ENCODE data around the gene LARP1. TPM values are rescaled to one million over a fixed set of nuclear protein-coding genes. Genes with fewer than 3 reads are reported as not detected.

Gene LARP1
- total RNA-seq, 2 donors from 2014 or later = 193 to 369 TPM

DNA sequence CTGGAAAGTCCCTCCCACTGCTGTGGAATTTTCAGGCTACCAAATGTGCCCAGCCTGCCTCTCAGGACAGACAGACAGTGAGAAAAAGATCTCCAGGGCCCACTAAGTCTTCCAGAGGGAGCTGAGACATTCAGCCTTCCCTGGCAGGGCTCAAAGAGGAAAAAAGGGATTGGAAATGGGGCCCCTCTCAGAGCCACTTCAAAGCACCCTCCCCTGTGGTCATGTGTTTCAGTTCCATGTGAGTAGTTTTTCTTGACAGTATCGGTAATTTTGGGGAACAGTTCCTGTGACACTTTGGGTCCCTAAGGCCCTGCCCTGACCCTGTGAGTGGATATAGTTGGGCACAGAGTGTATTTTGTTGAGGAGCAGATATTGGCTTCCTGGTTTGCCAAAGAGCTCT is 25.0 kb downstream of the LARP1 start:
- DNase-seq (ENCODE audit: low spot score) (no peak), ATAC-seq (no peak)
- Mint-ChIP-seq H3K4me1 (ENCODE audit: low read depth in 2 of 2) (peaks cover 28 to 43% of the 10 kb centered on the region in 2 donors), H3K9me3 (no peaks in the 10 kb centered on the region), H3K27ac (no peak overlapping the region), H3K36me3 (no peaks in the 10 kb centered on the region), H3K4me3 (no peak overlapping the region), H3K27me3 (no peaks in the 10 kb centered on the region)

DNA sequence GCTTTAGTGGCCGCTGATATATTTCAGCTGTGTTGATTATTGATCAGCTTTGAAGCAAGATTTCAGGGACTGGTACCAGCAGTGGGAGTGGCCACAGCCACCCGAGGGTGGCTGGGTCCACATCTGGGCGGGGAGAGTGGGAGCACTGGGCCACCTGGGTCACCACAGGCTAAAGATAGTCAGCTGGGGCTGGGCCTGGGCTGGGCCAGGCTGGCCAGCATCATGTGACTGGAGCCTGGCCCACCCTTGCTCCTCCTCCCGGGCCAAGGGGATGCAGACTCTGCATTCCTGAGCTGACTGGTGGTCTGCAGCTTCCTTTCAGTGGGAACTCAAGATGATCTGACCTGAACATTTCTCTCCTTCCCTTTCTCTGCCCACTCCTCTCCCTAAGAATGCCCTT is 27.1 kb downstream of the LARP1 start:
- H3K36me3 Mint-ChIP-seq = no peaks in the 10 kb centered on the region
- no peak for DNase-seq (ENCODE audit: low spot score)
- ATAC-seq = no peak
- no peak overlapping the region for H3K4me3 Mint-ChIP-seq
- no peaks in the 10 kb centered on the region for H3K27me3 Mint-ChIP-seq
- H3K4me1 Mint-ChIP-seq (ENCODE audit: low read depth in 2 of 2) = peaks cover 42 to 50% of the 10 kb centered on the region in 2 donors
- peak overlapping the region in 1 of 2 donors; percentile 56 for H3K27ac Mint-ChIP-seq
- no peaks in the 10 kb centered on the region for H3K9me3 Mint-ChIP-seq

DNA sequence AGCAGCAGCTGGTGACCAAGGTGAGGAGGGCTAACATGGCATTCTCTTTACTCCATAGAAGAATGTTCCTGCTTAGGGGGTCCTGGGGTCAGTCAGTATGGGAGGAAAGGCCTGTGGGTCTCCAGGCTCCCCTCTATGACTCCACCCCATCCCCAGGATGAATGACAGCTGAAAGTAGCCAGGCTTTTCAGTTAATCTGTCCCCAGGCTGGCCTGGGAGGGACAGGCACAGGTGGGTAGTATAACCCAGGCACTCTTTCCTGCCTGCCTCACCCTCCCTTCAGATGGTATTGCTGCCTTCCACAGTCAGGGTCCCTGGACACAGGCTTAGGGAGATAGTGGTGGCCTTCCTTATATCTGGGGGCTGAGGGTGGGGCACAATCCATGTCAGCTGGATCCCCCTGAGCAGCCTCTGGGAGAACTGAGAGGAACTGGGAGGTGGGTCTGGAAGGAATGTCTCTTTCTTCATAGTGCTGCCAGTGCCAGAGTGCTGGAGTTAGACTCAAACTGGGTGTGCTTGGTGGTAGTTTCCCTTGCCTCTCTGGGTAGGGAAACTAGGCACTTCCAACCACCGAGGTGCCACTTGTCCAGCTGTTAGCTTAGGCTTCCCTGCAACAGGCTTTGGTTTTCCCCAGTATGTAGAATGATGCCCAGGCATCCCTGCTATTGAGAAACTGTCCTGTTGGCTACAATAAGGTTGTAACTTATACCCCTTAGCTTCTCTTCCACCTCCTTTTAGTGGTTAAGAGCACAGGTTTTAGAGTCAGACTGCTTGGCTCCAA is 27.8 kb downstream of the LARP1 start:
- no peaks in the 10 kb centered on the region for H3K9me3 Mint-ChIP-seq
- H3K4me3 Mint-ChIP-seq = no peak overlapping the region
- peak overlapping the region; percentile 10 to 43 for H3K27ac Mint-ChIP-seq
- ATAC-seq (peak in 1 of 2 donors; percentile 21), DNase-seq (ENCODE audit: low spot score) (no peak)
- H3K36me3 Mint-ChIP-seq = no peaks in the 10 kb centered on the region
- no peaks in the 10 kb centered on the region for H3K27me3 Mint-ChIP-seq
- H3K4me1 Mint-ChIP-seq (ENCODE audit: low read depth in 2 of 2) = peaks cover 49 to 57% of the 10 kb centered on the region in 2 donors

DNA sequence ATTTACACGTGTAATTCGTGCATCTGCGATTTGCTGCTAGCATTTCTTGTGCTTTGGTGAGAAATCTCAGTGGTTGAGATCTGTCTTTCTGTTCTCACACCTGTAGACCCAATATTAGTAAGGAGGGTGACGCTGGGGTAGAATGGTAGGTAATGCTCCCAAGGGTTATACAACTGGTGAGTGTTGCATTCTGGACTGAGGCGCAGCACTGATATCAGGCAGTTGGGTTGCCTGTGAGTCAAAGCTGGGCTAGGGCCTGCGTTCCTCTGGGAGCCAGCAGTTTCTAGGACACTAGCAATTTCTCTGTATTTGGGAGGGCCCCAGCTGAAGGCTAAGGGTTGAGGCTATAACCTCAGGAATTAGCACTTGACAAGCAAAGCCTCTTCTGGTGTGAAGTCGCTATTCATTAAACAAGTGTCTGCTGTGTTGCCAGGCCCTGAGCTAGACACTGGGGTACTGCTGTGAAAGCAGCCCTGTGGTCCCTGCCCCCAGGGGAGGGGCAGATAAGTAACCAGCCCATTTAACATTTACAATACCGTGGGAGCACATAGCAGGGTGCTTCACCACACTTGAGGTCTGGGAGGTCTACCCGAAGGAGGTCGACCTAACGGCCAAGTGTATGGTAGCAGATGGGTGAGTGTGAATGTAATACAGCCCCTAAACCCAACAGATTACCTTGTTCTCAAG is 28.7 kb downstream of the LARP1 start:
- no peaks in the 10 kb centered on the region for H3K9me3 Mint-ChIP-seq
- DNase-seq (ENCODE audit: low spot score) (no peak), ATAC-seq (peak; percentile 29 to 55)
- H3K27ac Mint-ChIP-seq = peak overlapping the region; percentile 10 to 43
- no peak overlapping the region for H3K4me3 Mint-ChIP-seq
- no peaks in the 10 kb centered on the region for H3K27me3 Mint-ChIP-seq
- peaks cover 55 to 62% of the 10 kb centered on the region in 2 donors for H3K4me1 Mint-ChIP-seq (ENCODE audit: low read depth in 2 of 2)
- H3K36me3 Mint-ChIP-seq = no peaks in the 10 kb centered on the region

DNA sequence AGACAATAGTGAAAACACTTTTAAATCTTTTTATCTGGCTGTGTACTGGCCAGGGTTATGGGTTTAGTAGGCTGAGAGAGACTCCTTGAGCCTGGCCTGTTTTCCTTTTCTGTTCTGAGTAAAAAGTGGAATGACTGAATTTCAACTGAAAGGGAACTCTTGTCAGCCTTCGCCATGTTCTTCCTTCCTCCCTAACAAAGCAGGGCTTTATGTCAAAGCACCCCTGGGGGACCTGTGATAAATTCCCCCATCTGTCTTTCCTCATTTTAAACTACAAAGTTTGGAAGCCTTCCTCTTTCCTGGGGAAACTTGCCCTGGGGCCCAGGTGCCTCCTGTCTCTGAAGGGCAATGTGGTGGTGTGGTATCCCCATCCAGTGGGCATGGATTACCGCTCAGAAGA is 29.7 kb downstream of the LARP1 start:
- DNase-seq (ENCODE audit: low spot score) (no peak), ATAC-seq (no peak)
- peak overlapping the region; percentile 0 for H3K4me3 Mint-ChIP-seq
- H3K36me3 Mint-ChIP-seq = no peaks in the 10 kb centered on the region
- no peaks in the 10 kb centered on the region for H3K9me3 Mint-ChIP-seq
- peaks cover 55 to 62% of the 10 kb centered on the region in 2 donors for H3K4me1 Mint-ChIP-seq (ENCODE audit: low read depth in 2 of 2)
- peak overlapping the region; percentile 8 to 43 for H3K27ac Mint-ChIP-seq
- H3K27me3 Mint-ChIP-seq = no peaks in the 10 kb centered on the region

DNA sequence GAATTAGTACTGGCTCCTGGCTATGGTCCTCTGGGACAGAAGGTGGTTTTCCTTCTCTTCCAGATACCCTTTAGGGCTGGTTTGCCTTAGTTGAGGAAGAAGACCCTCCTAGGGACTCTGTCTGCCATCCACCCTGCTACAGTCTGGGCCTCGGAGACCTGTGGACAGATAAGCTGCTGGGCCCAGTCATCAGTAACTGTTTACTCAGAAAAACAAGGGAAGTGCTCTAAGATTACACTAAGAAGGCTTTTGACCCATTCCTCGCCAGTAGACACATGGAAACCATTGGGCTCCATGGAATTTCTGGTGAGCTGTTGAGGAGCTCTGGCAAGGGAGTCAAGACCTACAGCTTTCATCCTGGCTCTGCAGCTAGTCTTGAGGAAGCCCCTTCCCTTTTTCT is 31.2 kb downstream of the LARP1 start:
- H3K4me3 Mint-ChIP-seq = no peak overlapping the region
- H3K27me3 Mint-ChIP-seq = no peaks in the 10 kb centered on the region
- no peaks in the 10 kb centered on the region for H3K9me3 Mint-ChIP-seq
- H3K27ac Mint-ChIP-seq = no peak overlapping the region
- no peaks in the 10 kb centered on the region for H3K36me3 Mint-ChIP-seq
- H3K4me1 Mint-ChIP-seq (ENCODE audit: low read depth in 2 of 2) = peaks cover 54 to 64% of the 10 kb centered on the region in 2 donors
- no peak for DNase-seq (ENCODE audit: low spot score)
- ATAC-seq = no peak

DNA sequence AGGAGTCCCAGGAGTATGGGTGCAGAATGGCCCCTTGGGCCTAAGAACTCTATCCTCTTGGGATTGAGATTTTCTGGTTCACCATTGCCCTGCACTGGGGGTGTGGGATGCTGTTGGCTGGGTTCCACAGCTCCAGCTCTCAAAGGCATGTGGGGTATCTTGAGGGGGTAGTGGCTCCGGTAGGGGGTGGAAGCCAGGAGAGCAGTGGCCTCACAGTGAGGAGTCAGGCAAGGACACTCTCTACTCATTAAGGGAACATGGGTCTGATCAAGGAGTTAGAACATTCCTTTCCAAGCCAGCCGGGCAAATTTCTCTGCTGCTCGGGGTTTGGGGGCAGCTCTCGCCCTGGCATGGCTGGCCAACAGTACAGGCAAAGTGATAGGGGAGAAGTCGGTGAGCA is 33.0 kb downstream of the LARP1 start:
- ATAC-seq = peak in 1 of 2 donors; percentile 22
- Mint-ChIP-seq H3K27ac (peak overlapping the region; percentile 71 to 90), H3K4me3 (peak overlapping the region; percentile 44), H3K4me1 (ENCODE audit: low read depth in 2 of 2) (peaks cover 44 to 55% of the 10 kb centered on the region in 2 donors), H3K27me3 (no peaks in the 10 kb centered on the region), H3K36me3 (no peaks in the 10 kb centered on the region), H3K9me3 (no peaks in the 10 kb centered on the region)
- DNase-seq (ENCODE audit: low spot score) = no peak

DNA sequence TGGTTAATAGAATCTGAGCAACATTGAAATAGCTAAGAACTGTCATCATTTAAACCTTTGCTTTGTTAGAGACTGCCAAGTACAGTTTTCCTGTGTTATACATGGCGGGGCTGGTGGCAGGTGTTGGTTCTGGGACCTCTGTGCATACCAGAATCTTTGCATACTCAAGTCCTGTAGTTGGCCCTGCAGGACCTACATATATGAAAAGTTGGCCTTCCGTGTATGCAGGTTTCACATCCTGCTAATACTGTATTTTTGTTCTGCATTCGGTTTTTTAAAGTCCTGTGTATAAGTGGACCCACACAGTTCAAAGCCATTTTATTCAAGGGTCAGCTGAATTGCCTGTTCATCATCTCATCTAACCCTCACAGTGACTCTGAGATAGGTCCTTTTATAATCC is 36.4 kb downstream of the LARP1 start:
- H3K36me3 Mint-ChIP-seq = peaks cover 11% of the 10 kb centered on the region
- no peak for DNase-seq (ENCODE audit: low spot score)

DNA sequence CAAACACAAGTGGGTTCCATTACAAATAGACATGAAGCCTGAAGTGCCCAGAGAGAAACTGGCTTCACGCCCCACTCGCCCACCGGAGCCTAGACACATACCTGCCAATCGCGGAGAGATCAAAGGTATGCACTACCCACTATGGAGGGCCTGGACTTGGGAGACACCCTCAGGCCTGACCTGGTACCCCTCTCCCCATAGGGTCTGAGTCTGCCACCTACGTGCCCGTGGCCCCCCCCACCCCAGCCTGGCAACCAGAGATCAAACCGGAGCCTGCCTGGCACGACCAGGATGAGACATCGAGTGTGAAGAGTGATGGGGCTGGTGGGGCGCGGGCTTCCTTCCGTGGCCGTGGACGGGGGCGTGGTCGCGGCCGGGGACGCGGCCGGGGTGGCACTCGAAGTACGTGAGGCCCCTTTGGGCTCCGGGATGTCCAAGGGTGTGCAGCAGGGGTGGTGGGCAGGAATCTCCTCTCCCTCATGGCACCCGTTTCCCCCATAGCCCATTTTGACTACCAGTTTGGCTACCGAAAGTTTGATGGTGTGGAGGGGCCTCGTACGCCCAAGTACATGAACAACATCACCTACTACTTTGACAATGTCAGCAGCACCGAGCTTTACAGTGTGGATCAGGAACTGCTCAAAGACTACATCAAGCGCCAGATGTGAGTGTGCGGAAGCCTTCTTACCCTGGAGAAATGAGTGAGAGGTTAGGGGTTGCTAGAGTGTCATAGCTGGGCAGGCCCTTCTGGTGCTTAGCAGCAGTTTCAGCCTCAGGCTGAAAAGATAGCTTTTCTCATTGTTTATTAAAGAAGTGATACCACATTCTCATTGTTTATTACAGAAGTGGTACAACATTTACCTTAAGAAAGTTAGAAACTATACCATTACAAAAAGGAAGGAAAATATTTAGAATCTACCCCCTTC is 38.7 kb downstream of the LARP1 start:
- H3K4me3 Mint-ChIP-seq = no peak overlapping the region
- no peaks in the 10 kb centered on the region for H3K27me3 Mint-ChIP-seq
- peaks cover 0 to 16% of the 10 kb centered on the region in 2 donors for H3K4me1 Mint-ChIP-seq (ENCODE audit: low read depth in 2 of 2)
- H3K9me3 Mint-ChIP-seq = no peaks in the 10 kb centered on the region
- H3K27ac Mint-ChIP-seq = no peak overlapping the region
- ATAC-seq (no peak), DNase-seq (ENCODE audit: low spot score) (no peak)
- H3K36me3 Mint-ChIP-seq = peaks cover 16% of the 10 kb centered on the region

More for the DNA sequence above, 36.4 kb downstream of the LARP1 start:
- ATAC-seq = no peak
- peaks cover 19 to 31% of the 10 kb centered on the region in 2 donors for H3K4me1 Mint-ChIP-seq (ENCODE audit: low read depth in 2 of 2)
- no peak overlapping the region for H3K27ac Mint-ChIP-seq
- H3K9me3 Mint-ChIP-seq = no peaks in the 10 kb centered on the region
- no peaks in the 10 kb centered on the region for H3K27me3 Mint-ChIP-seq
- H3K4me3 Mint-ChIP-seq = no peak overlapping the region

DNA sequence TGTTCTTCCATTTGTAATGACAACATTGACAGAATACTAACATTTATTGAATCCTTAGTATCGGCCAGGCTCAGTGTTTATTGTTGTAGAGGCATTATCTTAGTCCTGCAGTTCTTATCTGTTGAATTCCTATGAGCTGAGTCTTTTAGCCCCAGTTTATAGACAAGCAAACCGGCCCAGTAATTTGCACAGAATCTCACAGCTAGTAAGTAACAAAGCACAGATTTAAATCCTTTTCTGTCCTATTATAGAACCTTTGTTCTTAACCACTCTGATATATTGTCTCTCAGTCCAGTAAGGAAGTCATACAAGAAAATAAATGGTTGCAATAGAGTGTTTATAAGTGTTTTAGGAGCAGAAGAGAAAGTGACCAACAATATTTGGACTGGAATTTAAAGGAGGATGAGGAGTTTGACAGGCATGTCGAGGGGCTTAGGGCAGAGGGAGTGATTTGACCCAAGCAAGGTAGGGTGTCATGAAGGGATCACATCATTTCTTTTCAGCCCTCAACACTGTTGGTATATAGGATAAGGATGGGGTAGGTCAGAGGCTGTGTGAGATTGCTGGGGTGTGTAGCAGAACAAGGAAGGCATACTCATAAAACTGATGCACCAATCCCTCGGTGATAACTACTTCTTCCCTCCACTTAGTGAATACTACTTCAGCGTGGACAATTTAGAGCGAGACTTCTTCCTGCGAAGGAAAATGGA is 39.5 kb downstream of the LARP1 start:
- DNase-seq (ENCODE audit: low spot score) (no peak), ATAC-seq (no peak)
- Mint-ChIP-seq H3K4me3 (no peak overlapping the region), H3K27me3 (no peaks in the 10 kb centered on the region), H3K27ac (no peak overlapping the region), H3K4me1 (ENCODE audit: low read depth in 2 of 2) (peaks cover 0 to 16% of the 10 kb centered on the region in 2 donors), H3K9me3 (no peaks in the 10 kb centered on the region), H3K36me3 (peaks cover 16% of the 10 kb centered on the region)

DNA sequence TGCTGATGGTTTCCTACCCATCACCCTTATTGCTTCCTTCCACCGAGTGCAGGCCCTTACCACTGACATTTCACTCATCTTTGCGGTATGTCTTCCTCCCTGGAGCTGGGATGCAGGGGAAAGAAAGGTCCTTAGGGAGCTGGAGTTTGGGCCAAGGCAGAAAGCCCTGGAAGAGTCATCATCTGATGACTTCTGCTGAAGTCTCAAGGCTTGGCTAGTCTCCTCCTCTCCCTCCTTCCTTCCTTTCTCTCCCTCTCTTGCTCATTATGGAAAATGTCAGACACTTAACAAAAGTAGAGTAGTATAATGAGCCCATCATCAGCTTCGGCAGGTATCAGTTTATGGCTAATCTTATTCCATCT is 40.0 kb downstream of the LARP1 start:
- Mint-ChIP-seq H3K27ac (no peak overlapping the region), H3K9me3 (no peaks in the 10 kb centered on the region), H3K27me3 (no peaks in the 10 kb centered on the region), H3K36me3 (peaks cover 19% of the 10 kb centered on the region), H3K4me3 (no peak overlapping the region), H3K4me1 (ENCODE audit: low read depth in 2 of 2) (peaks cover 0 to 15% of the 10 kb centered on the region in 2 donors)
- DNase-seq (ENCODE audit: low spot score) (no peak), ATAC-seq (no peak)

DNA sequence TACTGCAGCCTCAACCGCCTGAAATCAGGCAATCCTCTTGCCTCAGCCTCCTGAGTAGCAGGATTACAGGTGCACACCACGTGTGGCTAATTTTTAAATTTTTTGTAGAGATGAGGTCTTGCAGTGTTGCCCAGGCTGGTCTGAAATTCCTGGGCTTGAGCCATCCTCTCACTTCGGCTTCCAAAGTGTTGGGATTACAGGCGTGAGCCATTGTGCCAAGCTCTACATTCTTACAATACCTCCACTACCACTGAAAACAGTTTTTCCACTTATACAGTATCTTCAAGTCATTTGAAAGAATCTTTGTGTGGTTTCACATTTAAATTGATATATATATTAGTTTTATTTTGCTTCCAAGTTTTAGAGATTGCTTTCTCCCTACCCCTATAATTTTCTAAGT is 42.6 kb downstream of the LARP1 start:
- no peak for DNase-seq (ENCODE audit: low spot score)
- H3K27ac Mint-ChIP-seq = no peak overlapping the region
- no peak overlapping the region for H3K4me3 Mint-ChIP-seq
- no peaks in the 10 kb centered on the region for H3K27me3 Mint-ChIP-seq
- H3K36me3 Mint-ChIP-seq = peaks cover 42% of the 10 kb centered on the region
- no peaks in the 10 kb centered on the region for H3K9me3 Mint-ChIP-seq
- peaks cover 0 to 15% of the 10 kb centered on the region in 2 donors for H3K4me1 Mint-ChIP-seq (ENCODE audit: low read depth in 2 of 2)
- ATAC-seq = no peak

DNA sequence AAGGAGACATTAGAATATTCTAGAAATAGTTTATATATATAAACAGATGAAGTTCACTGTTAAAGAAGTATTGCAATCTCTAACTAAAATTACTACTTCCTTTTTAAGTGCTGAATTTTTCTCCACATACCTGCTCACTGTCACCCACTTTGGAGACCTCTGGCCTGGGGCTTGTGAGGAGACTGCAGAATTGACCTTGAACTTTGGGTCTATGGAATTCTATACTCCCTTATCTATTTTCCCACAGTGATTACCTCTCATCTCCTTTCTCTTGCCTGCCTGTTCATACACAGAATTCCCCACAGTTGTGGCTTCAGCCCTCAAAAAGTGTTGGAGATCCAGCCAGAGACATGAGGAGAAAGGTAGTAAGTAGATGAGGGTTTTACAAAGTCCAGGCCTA is 45.4 kb downstream of the LARP1 start:
- H3K4me1 Mint-ChIP-seq (ENCODE audit: low read depth in 2 of 2) = peaks cover 0 to 10% of the 10 kb centered on the region in 2 donors
- peaks cover 53% of the 10 kb centered on the region for H3K36me3 Mint-ChIP-seq
- no peaks in the 10 kb centered on the region for H3K27me3 Mint-ChIP-seq
- ATAC-seq (no peak), DNase-seq (ENCODE audit: low spot score) (no peak)
- H3K9me3 Mint-ChIP-seq = no peaks in the 10 kb centered on the region
- no peak overlapping the region for H3K4me3 Mint-ChIP-seq
- peak overlapping the region in 1 of 2 donors; percentile 60 for H3K27ac Mint-ChIP-seq
